T-helper 2 cell treated with Interferon-gamma antibody and Interleukin-4, amounts not matched to agents 5 μg/mL and 100 μg/mL, for 36 hours (primary cell): ENCODE results near the gene MAGI3.
"Not testable (repeated sequence)": the region's sequence is repeated elsewhere in the genome, so short reads cannot be mapped to it uniquely, and the experiment has no call there.

Source experiments
- DNase-seq: peaks from one replicate; pipeline ENCODE4 v3.0.0; 2021; ENCODE audit warnings: low spot score
- H3K27ac Mint-ChIP-seq: one replicate; pipeline ENCODE4 v1.8.0; 2021; ENCODE audit warnings: mild to moderate bottlenecking, mixed read lengths
- H3K27me3 Mint-ChIP-seq: one replicate; pipeline ENCODE4 v1.8.0; 2021; ENCODE audit warnings: low read depth, mixed read lengths
- H3K36me3 Mint-ChIP-seq: one replicate; pipeline ENCODE4 v1.8.0; 2021; ENCODE audit warnings: low read depth, mixed read lengths
- H3K4me1 Mint-ChIP-seq: one replicate; pipeline ENCODE4 v1.8.0; 2021; ENCODE audit warnings: low read depth, mixed read lengths
- H3K4me3 Mint-ChIP-seq: one replicate; pipeline ENCODE4 v1.8.0; 2022; ENCODE audit warnings: mild to moderate bottlenecking, moderate library complexity, mixed read lengths
- H3K9me3 Mint-ChIP-seq: one replicate; pipeline ENCODE4 v1.8.0; 2021; ENCODE audit warnings: mixed read lengths

The MAGI3 gene

DNA sequence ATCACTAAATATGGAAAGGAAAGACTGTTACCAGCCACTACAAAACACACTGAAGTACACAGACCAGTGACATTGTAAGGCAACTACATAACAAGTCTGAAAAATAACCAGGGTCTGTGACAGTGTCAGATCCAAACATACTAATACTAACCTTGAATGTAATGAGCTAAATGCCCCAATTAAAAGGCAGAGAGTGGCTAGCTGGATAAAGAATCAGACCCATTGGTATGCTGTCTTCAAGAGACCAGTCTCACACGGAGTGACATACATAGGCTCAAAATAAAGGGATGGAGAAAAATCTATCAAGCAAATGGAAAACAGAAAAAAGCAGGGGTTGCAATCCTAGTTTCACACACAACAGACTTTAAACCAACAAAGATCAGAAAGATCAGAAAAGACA, 100.1 kb downstream of the MAGI3 start:
- Mint-ChIP-seq H3K36me3 (no peaks in the 10 kb centered on the region), H3K9me3 (peaks cover 54% of the 10 kb centered on the region), H3K4me3 (no peak overlapping the region), H3K27ac (no peak overlapping the region), H3K4me1 (no peaks in the 10 kb centered on the region), H3K27me3 (no peaks in the 10 kb centered on the region)
- DNase-seq: no peak

DNA sequence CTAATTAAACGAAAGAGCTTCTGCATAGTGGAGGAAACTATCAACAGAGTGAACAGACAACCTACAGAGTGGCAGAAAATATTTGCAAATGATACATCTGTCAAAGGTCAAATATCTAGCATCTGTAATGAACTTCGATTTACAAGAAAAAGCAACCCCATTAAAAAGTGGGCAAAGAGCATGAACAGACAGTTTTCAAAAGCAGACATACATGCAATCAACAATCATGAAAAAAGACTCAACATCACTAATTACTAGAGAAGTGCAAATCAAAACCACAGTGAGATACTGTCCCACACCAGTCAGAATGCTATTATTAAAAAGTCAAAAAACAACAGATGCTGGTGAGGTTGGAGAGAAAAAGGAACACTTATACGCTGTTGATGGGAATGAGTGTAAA, 103.2 kb downstream of the MAGI3 start:
- H3K27ac Mint-ChIP-seq: no peak overlapping the region
- H3K4me3 Mint-ChIP-seq: no peak overlapping the region
- peaks cover 51% of the 10 kb centered on the region for H3K9me3 Mint-ChIP-seq
- no peak for DNase-seq
- H3K27me3 Mint-ChIP-seq: no peaks in the 10 kb centered on the region
- H3K36me3 Mint-ChIP-seq: no peaks in the 10 kb centered on the region
- no peaks in the 10 kb centered on the region for H3K4me1 Mint-ChIP-seq

GRCh38 chr1:113505357-113505756, 115.0 kb downstream of the MAGI3 start:
- H3K27ac Mint-ChIP-seq: no peak overlapping the region

GRCh38 chr1:113507552-113508214, 117.4 kb downstream of the MAGI3 start:
- Mint-ChIP-seq H3K4me1 (no peaks in the 10 kb centered on the region), H3K9me3 (peaks cover 21% of the 10 kb centered on the region), H3K27me3 (no peaks in the 10 kb centered on the region), H3K4me3 (no peak overlapping the region), H3K36me3 (no peaks in the 10 kb centered on the region), H3K27ac (no peak overlapping the region)
- no peak for DNase-seq

More at GRCh38 chr1:113505357-113505756, 115.0 kb downstream of the MAGI3 start:
- H3K9me3 Mint-ChIP-seq: peaks cover 3% of the 10 kb centered on the region
- no peaks in the 10 kb centered on the region for H3K36me3 Mint-ChIP-seq
- no peaks in the 10 kb centered on the region for H3K27me3 Mint-ChIP-seq
- H3K4me1 Mint-ChIP-seq: no peaks in the 10 kb centered on the region
- no peak for DNase-seq
- H3K4me3 Mint-ChIP-seq: no peak overlapping the region

DNA sequence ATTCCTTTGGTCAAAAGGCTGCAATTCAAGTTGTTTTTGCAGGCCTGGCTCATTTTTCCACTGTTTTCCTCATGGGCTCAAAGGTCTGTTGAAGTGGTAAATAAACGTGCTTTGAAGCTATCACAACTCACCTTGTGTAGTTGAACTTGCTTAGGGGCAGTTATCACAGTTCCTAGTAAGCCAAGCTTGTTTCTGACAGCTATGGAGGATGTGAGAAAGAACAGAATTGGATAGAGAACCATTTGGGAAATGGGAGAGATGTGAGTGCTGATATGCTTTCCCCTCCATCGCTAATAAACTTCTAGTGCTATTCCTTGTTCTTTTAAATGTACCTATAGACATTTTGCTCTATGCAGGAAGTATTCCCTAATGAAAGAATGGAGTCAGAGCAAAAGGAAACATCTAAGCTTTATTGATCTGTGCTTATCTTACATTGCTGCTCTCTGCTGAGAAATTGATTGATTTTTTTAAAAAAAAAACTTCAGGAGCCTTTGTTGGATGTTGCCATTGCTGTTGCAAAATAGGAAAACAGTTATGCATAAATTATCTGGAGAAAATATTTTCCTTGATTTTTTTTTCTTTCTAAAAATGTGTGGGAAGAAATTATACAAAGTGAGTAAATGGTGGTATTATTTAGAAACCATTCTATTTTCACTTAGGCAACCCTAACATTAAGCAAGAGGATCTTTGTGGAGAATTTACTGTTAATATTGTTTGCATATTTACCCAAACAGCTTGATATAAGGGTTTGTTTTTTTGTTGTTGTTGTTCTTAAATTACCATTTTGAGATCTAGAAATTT, 118.2 kb downstream of the MAGI3 start:
- H3K36me3 Mint-ChIP-seq: no peaks in the 10 kb centered on the region
- no peak overlapping the region for H3K4me3 Mint-ChIP-seq
- no peaks in the 10 kb centered on the region for H3K27me3 Mint-ChIP-seq
- H3K9me3 Mint-ChIP-seq: peaks cover 21% of the 10 kb centered on the region
- no peaks in the 10 kb centered on the region for H3K4me1 Mint-ChIP-seq
- DNase-seq: no peak
- H3K27ac Mint-ChIP-seq: no peak overlapping the region

GRCh38 chr1:113509766-113510165, 119.5 kb downstream of the MAGI3 start:
- H3K9me3 Mint-ChIP-seq: peaks cover 21% of the 10 kb centered on the region
- not testable (repeated sequence) for DNase-seq, H3K27me3 Mint-ChIP-seq, H3K27ac Mint-ChIP-seq, H3K36me3 Mint-ChIP-seq, H3K4me3 Mint-ChIP-seq, H3K4me1 Mint-ChIP-seq

DNA sequence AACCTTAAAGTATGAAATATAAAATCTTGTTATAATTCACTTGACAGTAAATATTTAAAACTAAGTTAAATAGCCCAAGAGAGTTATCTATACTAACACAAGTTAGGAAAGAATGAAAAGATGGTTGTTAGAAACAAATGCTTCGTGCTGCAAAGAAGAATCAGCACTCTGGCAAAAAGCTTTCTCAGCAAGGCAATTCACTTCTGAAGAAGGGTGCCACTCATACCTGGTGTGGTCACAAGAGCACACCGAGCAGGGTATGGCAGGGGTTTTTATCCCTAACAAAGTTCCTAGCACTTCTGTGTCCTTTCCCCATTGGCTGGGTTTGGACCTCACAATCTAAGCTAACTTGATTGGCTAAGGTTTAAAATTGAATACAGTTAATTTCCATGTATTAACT, 121.0 kb downstream of the MAGI3 start:
- Mint-ChIP-seq H3K4me1 (no peaks in the 10 kb centered on the region), H3K27ac (no peak overlapping the region), H3K9me3 (peaks cover 24% of the 10 kb centered on the region), H3K36me3 (no peaks in the 10 kb centered on the region), H3K4me3 (no peak overlapping the region), H3K27me3 (no peaks in the 10 kb centered on the region)
- no peak for DNase-seq

DNA sequence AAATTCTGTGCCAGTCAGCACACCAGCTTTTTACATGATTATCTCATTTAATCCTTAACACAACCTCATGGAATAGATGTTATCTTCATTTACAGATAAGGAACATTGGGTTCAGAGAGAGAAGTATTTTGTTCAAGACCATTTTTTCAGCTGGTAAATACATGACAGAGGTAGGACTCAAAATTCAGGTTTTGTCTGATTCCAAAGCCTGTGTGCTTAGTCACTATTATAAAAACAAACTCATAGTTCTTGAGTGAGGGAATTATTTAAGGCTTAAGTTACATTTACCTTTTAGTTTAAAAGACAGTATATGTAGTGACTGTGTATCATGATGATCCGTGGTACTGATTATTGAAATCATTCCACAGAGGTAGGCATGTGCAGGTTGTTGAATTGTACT, 125.2 kb downstream of the MAGI3 start:
- H3K4me3 Mint-ChIP-seq: no peak overlapping the region
- no peak for DNase-seq
- no peak overlapping the region for H3K27ac Mint-ChIP-seq
- peaks cover 4% of the 10 kb centered on the region for H3K4me1 Mint-ChIP-seq
- no peaks in the 10 kb centered on the region for H3K27me3 Mint-ChIP-seq
- H3K9me3 Mint-ChIP-seq: peaks cover 20% of the 10 kb centered on the region
- H3K36me3 Mint-ChIP-seq: no peaks in the 10 kb centered on the region

DNA sequence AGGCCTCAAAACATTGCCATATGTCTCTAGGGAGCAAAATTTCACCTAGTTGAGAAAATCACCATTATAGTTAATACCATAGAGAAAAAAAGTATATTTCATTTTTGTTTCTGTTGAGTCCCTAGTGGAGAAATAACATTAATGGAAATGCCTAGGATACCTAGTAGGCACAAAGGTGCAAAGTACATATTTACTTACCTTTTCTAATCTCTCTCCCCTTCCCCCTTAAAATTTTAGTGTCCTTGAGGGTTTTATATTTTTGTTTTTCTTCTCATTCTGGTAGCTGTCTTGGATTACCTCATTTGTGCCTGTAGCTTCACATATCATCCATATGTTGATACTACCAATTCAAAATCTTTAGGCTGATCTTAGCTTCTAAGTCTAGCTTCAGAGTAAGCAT, 127.0 kb downstream of the MAGI3 start:
- no peaks in the 10 kb centered on the region for H3K36me3 Mint-ChIP-seq
- no peak for DNase-seq
- no peaks in the 10 kb centered on the region for H3K27me3 Mint-ChIP-seq
- H3K4me1 Mint-ChIP-seq: peaks cover 4% of the 10 kb centered on the region
- H3K27ac Mint-ChIP-seq: no peak overlapping the region
- H3K4me3 Mint-ChIP-seq: no peak overlapping the region
- peaks cover 5% of the 10 kb centered on the region for H3K9me3 Mint-ChIP-seq

DNA sequence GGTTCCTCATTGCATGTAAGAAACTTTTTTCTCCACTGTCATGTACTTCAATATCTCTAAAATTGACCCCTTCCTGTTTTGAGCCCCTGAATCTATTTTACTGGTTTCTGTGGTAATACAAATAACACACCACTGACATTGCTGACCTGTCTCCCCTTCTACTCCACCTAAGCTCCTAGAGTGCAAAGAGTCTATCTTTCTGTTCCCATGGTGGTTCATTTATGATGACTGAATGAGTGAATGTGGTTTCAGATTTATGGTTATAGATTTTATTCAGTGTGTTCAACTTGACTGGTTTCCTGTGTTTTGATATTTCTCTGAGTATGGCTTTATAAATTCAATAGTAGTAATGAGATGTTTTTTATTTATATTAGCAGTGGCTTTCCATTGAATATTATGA, 127.7 kb downstream of the MAGI3 start:
- Mint-ChIP-seq H3K4me1 (peaks cover 4% of the 10 kb centered on the region), H3K36me3 (no peaks in the 10 kb centered on the region), H3K9me3 (peaks cover 4% of the 10 kb centered on the region), H3K27me3 (no peaks in the 10 kb centered on the region), H3K27ac (no peak overlapping the region), H3K4me3 (no peak overlapping the region)
- no peak for DNase-seq

- DNase-seq: no peak
- H3K9me3 Mint-ChIP-seq: peaks cover 12% of the 10 kb centered on the region
- H3K4me1 Mint-ChIP-seq: peaks cover 4% of the 10 kb centered on the region
- no peaks in the 10 kb centered on the region for H3K27me3 Mint-ChIP-seq
- no peak overlapping the region for H3K27ac Mint-ChIP-seq
- no peak overlapping the region for H3K4me3 Mint-ChIP-seq
- H3K36me3 Mint-ChIP-seq: no peaks in the 10 kb centered on the region
Measured at GRCh38 chr1:113519556-113519955, 129.2 kb downstream of the MAGI3 start.

GRCh38 chr1:113530021-113530420, 139.7 kb downstream of the MAGI3 start:
- Mint-ChIP-seq H3K27ac (no peak overlapping the region), H3K9me3 (peaks cover 7% of the 10 kb centered on the region), H3K36me3 (no peaks in the 10 kb centered on the region), H3K4me3 (no peak overlapping the region), H3K27me3 (no peaks in the 10 kb centered on the region), H3K4me1 (no peaks in the 10 kb centered on the region)
- no peak for DNase-seq

DNA sequence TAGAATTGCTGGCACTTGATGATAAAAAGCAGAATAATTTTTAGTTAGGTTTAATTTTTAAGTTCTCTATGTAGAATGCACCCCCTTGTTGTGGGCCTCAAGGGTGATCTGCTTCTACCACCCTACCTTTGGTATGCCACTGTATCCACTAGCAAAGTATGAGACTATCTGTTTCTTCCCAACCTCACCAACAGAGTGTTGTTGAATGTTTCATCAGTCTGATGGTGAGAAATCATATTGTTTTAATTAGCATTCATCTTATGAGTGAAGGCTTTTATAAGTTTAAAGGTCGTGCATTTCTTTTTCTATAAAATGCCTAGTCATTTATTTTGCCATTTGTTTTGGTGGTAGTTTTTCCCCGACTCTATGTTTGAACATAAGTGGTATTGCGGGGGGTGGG, 141.0 kb downstream of the MAGI3 start:
- H3K9me3 Mint-ChIP-seq: peaks cover 7% of the 10 kb centered on the region
- no peak overlapping the region for H3K27ac Mint-ChIP-seq
- no peaks in the 10 kb centered on the region for H3K36me3 Mint-ChIP-seq
- no peak overlapping the region for H3K4me3 Mint-ChIP-seq
- DNase-seq: no peak
- H3K27me3 Mint-ChIP-seq: no peaks in the 10 kb centered on the region
- H3K4me1 Mint-ChIP-seq: no peaks in the 10 kb centered on the region

DNA sequence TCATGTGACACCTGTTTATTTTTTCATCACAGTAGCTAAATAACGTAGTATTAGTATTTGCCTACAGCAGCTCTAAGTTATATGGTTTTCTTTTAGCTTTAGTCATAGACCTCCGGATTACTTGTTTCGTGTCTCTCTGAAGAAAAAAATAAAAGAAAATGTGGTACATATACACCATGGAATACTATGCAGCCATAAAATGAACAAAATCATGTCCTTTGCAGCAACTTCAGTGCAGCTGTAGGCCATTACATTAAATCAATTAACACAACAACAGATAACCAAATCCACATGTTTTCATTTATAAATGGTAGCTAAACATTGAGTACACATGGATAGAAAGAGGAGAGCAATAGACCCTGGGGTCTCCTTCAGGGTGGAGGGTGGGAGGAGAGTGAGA, 142.7 kb downstream of the MAGI3 start:
- Mint-ChIP-seq H3K36me3 (no peaks in the 10 kb centered on the region), H3K4me3 (no peak overlapping the region), H3K4me1 (no peaks in the 10 kb centered on the region), H3K9me3 (peaks cover 5% of the 10 kb centered on the region), H3K27ac (no peak overlapping the region), H3K27me3 (no peaks in the 10 kb centered on the region)
- no peak for DNase-seq
